HG02642 (cell line): Measurements from ENCODE around the gene LRBA.
"Not testable (repeated sequence)": the region's sequence is repeated elsewhere in the genome, so short reads cannot be mapped to it uniquely, and the experiment has no call there.

Source experiments
- ATAC-seq: cut with Tn5 transposase; IDR thresholded peaks from one replicate; pipeline ENCODE4 v1.9.1; 2021; ENCODE audit warnings: mild to moderate bottlenecking; ENCODE audit not compliant: unreplicated experiment, poor library complexity

LRBA gene

GRCh38 chr4:150579551-150580234 lies 435.4 kb downstream of the LRBA start:
- ATAC-seq, result no peak

GRCh38 chr4:150578745-150579501 lies 436.2 kb downstream of the LRBA start:
- no peak for ATAC-seq

GRCh38 chr4:150577796-150578195 lies 437.3 kb downstream of the LRBA start:
- ATAC-seq, result no peak

GRCh38 chr4:150574678-150575077 lies 440.4 kb downstream of the LRBA start:
- no peak for ATAC-seq

GRCh38 chr4:150573534-150573933 lies 441.6 kb downstream of the LRBA start:
- no peak for ATAC-seq

GRCh38 chr4:150572704-150573504 lies 442.2 kb downstream of the LRBA start:
- no peak for ATAC-seq

GRCh38 chr4:150570862-150571261 lies 444.2 kb downstream of the LRBA start:
- ATAC-seq, result no peak

GRCh38 chr4:150569998-150570535 lies 445.0 kb downstream of the LRBA start:
- no peak for ATAC-seq

- no peak for ATAC-seq
Observed at GRCh38 chr4:150569384-150569987, 445.6 kb downstream of the LRBA start.

- no peak for ATAC-seq
Observed at GRCh38 chr4:150567070-150567469, 448.0 kb downstream of the LRBA start.

- ATAC-seq, result not testable (repeated sequence)
Observed at GRCh38 chr4:150564967-150565366, 450.1 kb downstream of the LRBA start.

- ATAC-seq, result no peak
Observed at GRCh38 chr4:150562751-150563150, 452.3 kb downstream of the LRBA start.

- no peak for ATAC-seq
Observed at GRCh38 chr4:150562250-150562649, 452.8 kb downstream of the LRBA start.

- no peak for ATAC-seq
Observed at GRCh38 chr4:150561143-150561737, 453.8 kb downstream of the LRBA start.

- ATAC-seq, result not testable (repeated sequence)
Observed at GRCh38 chr4:150557811-150558210, 457.3 kb downstream of the LRBA start.

- ATAC-seq, result no peak
Observed at GRCh38 chr4:150547154-150547838, 467.8 kb downstream of the LRBA start.

GRCh38 chr4:150546286-150546685 lies 468.8 kb downstream of the LRBA start:
- ATAC-seq, result no peak

GRCh38 chr4:150543042-150543441 lies 472.0 kb downstream of the LRBA start:
- no peak for ATAC-seq

- ATAC-seq, result no peak
Observed at GRCh38 chr4:150541681-150542080, 473.4 kb downstream of the LRBA start.
